Measurements from ENCODE around the gene DGKD. TPM values are rescaled to one million over a fixed set of nuclear protein-coding genes. Genes with fewer than 3 reads are reported as not detected.

DGKD gene
- total and polyA plus RNA-seq, 10 of the 15 experiments (the other 5 are each of a cell fraction or from before 2014, with no cell fraction given) = 2.7 to 81.9 (median 27.0) TPM

GRCh38 chr2:233445152-233445830, 91.0 kb downstream of the DGKD start:
- Histone ChIP-seq H3K4me2 (ENCODE audit: control insufficient read depth, insufficient read depth) (no peak overlapping the region), H3K9ac (ENCODE audit: control insufficient read depth, insufficient read depth, low read length) (no peak overlapping the region), H3K9me3 (replicated peaks; ENCODE audit: control insufficient read depth, insufficient read depth, low read length) (no peaks in the 10 kb centered on the region), H3K79me2 (ENCODE audit: control insufficient read depth, insufficient read depth, low read length) (no peaks in the 10 kb centered on the region), H3K27ac (ENCODE audit: control insufficient read depth, insufficient read depth) (no peak overlapping the region), H3K27me3 (replicated peaks in 1 of 2; ENCODE audit: control insufficient read depth in 2 of 2, insufficient read depth in 2 of 2, low read length in 1 of 2) (no peaks in the 10 kb centered on the region), H2AFZ (ENCODE audit: control insufficient read depth, low read depth, low read length) (no peak overlapping the region), H4K20me1 (ENCODE audit: control insufficient read depth, insufficient read depth) (no peaks in the 10 kb centered on the region), H3K4me1 (ENCODE audit: control insufficient read depth, insufficient read depth, low read length) (no peaks in the 10 kb centered on the region), H3K4me3 (no peak overlapping the region), H3K36me3 (ENCODE audit: control insufficient read depth in 2 of 2, insufficient read depth in 2 of 2, low read length in 1 of 2) (peaks cover 26 to 39% of the 10 kb centered on the region in 2 experiments)
- intact Hi-C loops (cut with micrococcal nuclease; ENCODE audit: unreplicated experiment) = loop anchor here (10.0 kb wide), 1 partner anchor 130 kb away; no protein-coding TSS in a partner anchor
- TF ChIP-seq HDAC6 (IDR thresholded peaks at IDR 0.05; ENCODE audit: unreplicated experiment) (no peak), TARDBP (IDR thresholded peaks at IDR 0.05; ENCODE audit: borderline replicate concordance) (no peak), TAF1 (IDR thresholded peaks at IDR 0.05; ENCODE audit: borderline replicate concordance, low read depth, low read length) (no peak)
- ATAC-seq = no peak
- WGBS (ENCODE audit: insufficient coverage, insufficient replicate concordance, low lambda C conversion rate, missing lambda C conversion rate) = 92% methylated on average over 18 of the region's 18 CpGs
- RAD21 ChIA-PET (ENCODE audit: unreplicated experiment) = interaction anchor here (4.3 kb wide), 1 partner anchor 39 kb away, joined by 73 read pairs; no protein-coding TSS in a partner anchor
- POLR2A ChIA-PET = no interaction called here
- SMC1A ChIA-PET (ENCODE audit: uncharacterized antibody, unreplicated experiment) = interaction anchor here (4.1 kb wide), 1 partner anchor 41 kb away, joined by 80 read pairs; no protein-coding TSS in a partner anchor
- no peak for DNase-seq (ENCODE audit: low read depth, low spot score)
- CTCF ChIA-PET = interaction anchor here (2.5 to 8.4 kb wide), 3 partner anchors 25 to 52 kb away, joined by 8 to 215 read pairs (median 84); no protein-coding TSS in a partner anchor
- no TSS peak for BruUV-seq (replicated peaks)
- no peak for FAIRE-seq
- in situ Hi-C loops (cut with MboI) = loop anchor here (5.0 kb wide), 1 partner anchor 38 kb away; no protein-coding TSS in a partner anchor

- Histone ChIP-seq H4K20me1 (ENCODE audit: control insufficient read depth, insufficient read depth) (no peaks in the 10 kb centered on the region), H3K4me3 (no peak overlapping the region), H3K27ac (ENCODE audit: control insufficient read depth, insufficient read depth) (no peak overlapping the region), H3K9me3 (replicated peaks; ENCODE audit: control insufficient read depth, insufficient read depth, low read length) (no peaks in the 10 kb centered on the region), H3K36me3 (ENCODE audit: control insufficient read depth in 2 of 2, insufficient read depth in 2 of 2, low read length in 1 of 2) (peaks cover 30 to 43% of the 10 kb centered on the region in 2 experiments), H3K79me2 (ENCODE audit: control insufficient read depth, insufficient read depth, low read length) (no peaks in the 10 kb centered on the region), H3K4me2 (ENCODE audit: control insufficient read depth, insufficient read depth) (no peak overlapping the region), H3K27me3 (replicated peaks in 1 of 2; ENCODE audit: control insufficient read depth in 2 of 2, insufficient read depth in 2 of 2, low read length in 1 of 2) (no peaks in the 10 kb centered on the region), H3K9ac (ENCODE audit: control insufficient read depth, insufficient read depth, low read length) (no peak overlapping the region), H3K4me1 (ENCODE audit: control insufficient read depth, insufficient read depth, low read length) (no peaks in the 10 kb centered on the region), H2AFZ (ENCODE audit: control insufficient read depth, low read depth, low read length) (no peak overlapping the region)
- ChIA-PET POLR2A (no interaction called here), RAD21 (ENCODE audit: unreplicated experiment) (no interaction called here), SMC1A (ENCODE audit: uncharacterized antibody, unreplicated experiment) (no interaction called here), CTCF (interaction anchor here (5.3 to 8.4 kb wide), 2 partner anchors 26 to 41 kb away, joined by 84 to 215 read pairs; no protein-coding TSS in a partner anchor)
- in situ Hi-C loops (cut with MboI) (loop anchor here (5.0 kb wide), 1 partner anchor 39 kb away; no protein-coding TSS in a partner anchor), intact Hi-C loops (cut with micrococcal nuclease; ENCODE audit: unreplicated experiment) (loop anchor here (10.0 kb wide), 1 partner anchor 131 kb away; no protein-coding TSS in a partner anchor)
- no peak for TF ChIP-seq ZZZ3 (IDR thresholded peaks at IDR 0.05; ENCODE audit: control insufficient read depth, insufficient read length, low read depth)
- TF ChIP-seq CBX5 (IDR thresholded peaks at IDR 0.05; ENCODE audit: low read depth) = no peak
- no peak for TF ChIP-seq SMARCA5 (IDR thresholded peaks at IDR 0.05)
- TF ChIP-seq BHLHE40 (IDR thresholded peaks at IDR 0.05; ENCODE audit: borderline replicate concordance in 1 of 2, low read depth in 2 of 2, low read length in 1 of 2) = no peak
- DNase-seq (ENCODE audit: low read depth, low spot score) = no peak
- ATAC-seq = no peak
- WGBS (ENCODE audit: insufficient coverage, insufficient replicate concordance, low lambda C conversion rate, missing lambda C conversion rate) = 100% methylated on average over 1 of the region's 1 CpG
- FAIRE-seq = no peak
- no TSS peak for BruUV-seq (replicated peaks)
Measured at GRCh38 chr2:233446121-233446520, 91.8 kb downstream of the DGKD start.
